ENCODE results near the gene LOC101059915.

Gene LOC101059915

DNA sequence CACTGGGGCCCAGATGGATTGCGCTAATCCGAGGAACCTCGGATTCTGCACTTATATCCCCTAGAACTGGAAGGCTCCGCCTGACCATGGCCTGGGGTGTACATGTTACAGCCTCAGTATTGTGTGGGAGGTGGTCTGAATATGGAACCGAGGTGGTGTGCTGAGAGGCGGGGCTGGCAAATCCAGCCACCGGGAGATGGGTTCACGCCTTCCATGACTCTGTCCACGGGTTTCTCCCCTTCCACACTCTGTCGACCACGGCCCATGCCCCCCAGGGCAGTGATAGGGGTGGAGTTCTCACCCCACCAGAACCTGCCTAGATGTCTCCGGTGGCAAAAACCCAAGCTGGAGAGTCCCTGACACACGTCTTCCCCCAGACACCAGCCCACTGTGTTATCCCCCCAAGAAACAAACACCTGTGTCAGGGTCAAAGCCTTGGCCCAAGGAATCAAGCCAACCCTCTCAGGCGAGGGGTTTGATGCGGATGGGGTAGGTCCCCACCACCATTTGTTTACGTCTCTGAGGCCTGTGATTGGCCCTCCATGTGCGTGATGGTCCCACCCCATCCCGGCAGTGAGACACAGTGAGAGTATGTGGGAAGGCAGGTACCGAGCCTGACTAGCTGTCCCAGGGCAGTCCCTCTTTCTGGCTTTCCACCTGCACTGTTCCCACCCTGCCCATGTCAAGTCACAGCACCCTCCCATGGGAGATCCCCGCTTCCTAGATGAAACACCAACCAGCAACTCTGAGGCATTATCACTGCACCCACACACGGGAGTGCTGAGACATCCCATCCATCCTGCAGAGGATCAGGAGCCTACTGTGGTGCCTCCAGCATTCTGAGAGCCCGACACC lies 6.6 kb upstream of the LOC101059915 start:
- CTCF ChIA-PET, result no interaction called here
- no peaks in the 10 kb centered on the region for H3K4me1 ChIP-seq (ENCODE audit: control insufficient read depth, extremely low read depth, insufficient read depth, low read length)
- peaks cover 0 to 4% of the 10 kb centered on the region in 2 experiments for H3K27me3 ChIP-seq (ENCODE audit: control insufficient read depth in 2 of 2, insufficient read depth in 2 of 2, low read length in 2 of 2)
- no peaks in the 10 kb centered on the region for H4K20me1 ChIP-seq (replicated peaks; ENCODE audit: control insufficient read depth, extremely low read depth, insufficient read depth, low read length)
- no peak overlapping the region for H3K4me2 ChIP-seq (ENCODE audit: insufficient read depth, low read length)
- no peaks in the 10 kb centered on the region for H3K79me2 ChIP-seq (ENCODE audit: control insufficient read depth, insufficient read depth, low read length)
- TF ChIP-seq EZH2 (IDR thresholded peaks at IDR 0.05; ENCODE audit: borderline replicate concordance, low read depth, low read length, severe bottlenecking), result no peak
- TF ChIP-seq FOS (IDR thresholded peaks at IDR 0.05; ENCODE audit: borderline replicate concordance, insufficient read depth, low read length), result no peak
- TF ChIP-seq JUN (IDR thresholded peaks at IDR 0.05; ENCODE audit: borderline replicate concordance, insufficient read depth, insufficient read length, low read depth), result no peak
- TF ChIP-seq, protein P1, sequence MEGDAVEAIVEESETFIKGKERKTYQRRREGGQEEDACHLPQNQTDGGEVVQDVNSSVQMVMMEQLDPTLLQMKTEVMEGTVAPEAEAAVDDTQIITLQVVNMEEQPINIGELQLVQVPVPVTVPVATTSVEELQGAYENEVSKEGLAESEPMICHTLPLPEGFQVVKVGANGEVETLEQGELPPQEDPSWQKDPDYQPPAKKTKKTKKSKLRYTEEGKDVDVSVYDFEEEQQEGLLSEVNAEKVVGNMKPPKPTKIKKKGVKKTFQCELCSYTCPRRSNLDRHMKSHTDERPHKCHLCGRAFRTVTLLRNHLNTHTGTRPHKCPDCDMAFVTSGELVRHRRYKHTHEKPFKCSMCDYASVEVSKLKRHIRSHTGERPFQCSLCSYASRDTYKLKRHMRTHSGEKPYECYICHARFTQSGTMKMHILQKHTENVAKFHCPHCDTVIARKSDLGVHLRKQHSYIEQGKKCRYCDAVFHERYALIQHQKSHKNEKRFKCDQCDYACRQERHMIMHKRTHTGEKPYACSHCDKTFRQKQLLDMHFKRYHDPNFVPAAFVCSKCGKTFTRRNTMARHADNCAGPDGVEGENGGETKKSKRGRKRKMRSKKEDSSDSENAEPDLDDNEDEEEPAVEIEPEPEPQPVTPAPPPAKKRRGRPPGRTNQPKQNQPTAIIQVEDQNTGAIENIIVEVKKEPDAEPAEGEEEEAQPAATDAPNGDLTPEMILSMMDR (IDR thresholded peaks at IDR 0.05; ENCODE audit: extremely low read depth in 1 of 2, insufficient read depth in 1 of 2, low read depth in 1 of 2, low read length in 2 of 2), result no peak
- TF ChIP-seq, protein P2, sequence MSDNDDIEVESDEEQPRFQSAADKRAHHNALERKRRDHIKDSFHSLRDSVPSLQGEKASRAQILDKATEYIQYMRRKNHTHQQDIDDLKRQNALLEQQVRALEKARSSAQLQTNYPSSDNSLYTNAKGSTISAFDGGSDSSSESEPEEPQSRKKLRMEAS (IDR thresholded peaks at IDR 0.05; ENCODE audit: insufficient read depth, insufficient read length), result no peak
- no peak for TF ChIP-seq POLR2A (IDR thresholded peaks at IDR 0.05; ENCODE audit: low read depth, low read length)
- no peak for TF ChIP-seq POLR2AphosphoS5 (IDR thresholded peaks at IDR 0.05; ENCODE audit: insufficient read depth, low read depth, low read length)
- TF ChIP-seq MYC (IDR thresholded peaks at IDR 0.05; ENCODE audit: low read depth, low read length), result no peak
- TF ChIP-seq GATA2 (IDR thresholded peaks at IDR 0.05; ENCODE audit: insufficient read depth, insufficient read length, low read depth, low read length), result no peak
- H3K36me3 ChIP-seq (ENCODE audit: control insufficient read depth in 2 of 2, extremely low read depth in 1 of 2, insufficient read depth in 2 of 2, low read length in 2 of 2), result no peaks in the 10 kb centered on the region
- no TSS peak for BruUV-seq (replicated peaks)
- H3K9me1 ChIP-seq (replicated peaks; ENCODE audit: control insufficient read depth, extremely low read depth, insufficient read depth, low read length), result no peaks in the 10 kb centered on the region
- no peak overlapping the region for H3K27ac ChIP-seq (ENCODE audit: insufficient read depth, low read depth, low read length)
- dilution Hi-C loops (cut with MboI; ENCODE audit: extremely low pct_ligation_motif_present, low sequenced_read_pairs) (no loop called here), intact Hi-C loops (cut with micrococcal nuclease) (no loop called here)
- no peak overlapping the region for H3K4me3 ChIP-seq (replicated peaks in 1 of 3; ENCODE audit: insufficient read depth in 1 of 3, low read depth in 1 of 3, low read length in 3 of 3)
- no peak overlapping the region for H2AFZ ChIP-seq (ENCODE audit: low read depth, low read length)
- POLR2A ChIA-PET, result no interaction called here
- H3K9ac ChIP-seq (replicated peaks; ENCODE audit: extremely low read depth, insufficient read depth, low read length), result no peak overlapping the region
- H3K9me3 ChIP-seq (replicated peaks; ENCODE audit: control insufficient read depth, insufficient read depth, low read length), result no peaks in the 10 kb centered on the region
- no peak for DNase-seq (ENCODE audit: low read depth, low spot score)
- no peak for FAIRE-seq

All from endothelial cell of umbilical vein (primary cell).